GM21717 (cell line): ENCODE results near the gene TRIM65.
"Not testable (repeated sequence)": the region's sequence is repeated elsewhere in the genome, so short reads cannot be mapped to it uniquely, and the experiment has no call there.

ENCODE experiments used
- ATAC-seq: cut with Tn5 transposase; IDR thresholded peaks from one replicate; pipeline ENCODE4 v1.9.1; 2021; ENCODE audit warnings: mild to moderate bottlenecking, moderate library complexity; ENCODE audit not compliant: unreplicated experiment

Gene TRIM65

DNA sequence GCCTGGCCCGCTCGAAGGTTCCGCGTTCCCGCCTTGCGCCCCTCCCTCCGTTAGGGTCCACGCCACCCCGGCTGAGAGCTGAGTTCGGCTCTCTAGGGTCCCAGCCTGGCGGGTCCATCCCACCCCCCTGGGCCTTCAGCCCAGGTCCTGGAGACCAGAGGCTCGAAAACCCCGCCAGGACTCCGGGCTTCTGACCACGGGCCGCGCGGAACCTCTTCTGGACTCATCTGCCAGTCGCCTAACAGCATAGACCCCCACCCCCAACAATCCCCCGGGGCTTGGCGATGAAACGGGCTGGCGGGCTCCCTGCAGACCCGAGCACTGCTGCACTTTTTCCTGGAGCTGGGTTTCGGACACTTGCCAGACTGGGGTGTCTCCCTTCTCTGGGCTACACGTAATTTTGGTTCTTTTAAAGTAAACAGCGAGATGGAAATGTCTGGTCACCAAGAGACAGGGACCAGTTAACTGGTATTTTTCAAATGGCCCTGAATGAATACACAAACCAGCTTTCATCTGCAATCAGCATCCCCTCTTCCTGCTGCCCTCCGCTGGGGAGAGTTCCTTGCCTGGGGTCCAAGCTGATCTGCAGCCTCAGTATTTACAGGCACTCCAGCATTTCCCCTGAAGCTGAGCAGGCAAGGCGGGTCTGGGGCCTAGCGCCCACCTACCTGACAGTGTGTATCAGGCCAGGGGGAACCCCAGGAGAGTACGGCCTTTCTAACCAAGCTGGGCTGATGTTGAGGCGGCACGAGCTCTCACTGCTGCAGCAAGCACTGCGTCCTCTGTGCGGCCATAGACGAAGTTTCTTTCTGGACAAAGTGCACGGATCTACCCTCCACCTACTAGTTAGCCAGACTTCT lies 639 bp upstream of the TRIM65 start:
- ATAC-seq, result no peak

DNA sequence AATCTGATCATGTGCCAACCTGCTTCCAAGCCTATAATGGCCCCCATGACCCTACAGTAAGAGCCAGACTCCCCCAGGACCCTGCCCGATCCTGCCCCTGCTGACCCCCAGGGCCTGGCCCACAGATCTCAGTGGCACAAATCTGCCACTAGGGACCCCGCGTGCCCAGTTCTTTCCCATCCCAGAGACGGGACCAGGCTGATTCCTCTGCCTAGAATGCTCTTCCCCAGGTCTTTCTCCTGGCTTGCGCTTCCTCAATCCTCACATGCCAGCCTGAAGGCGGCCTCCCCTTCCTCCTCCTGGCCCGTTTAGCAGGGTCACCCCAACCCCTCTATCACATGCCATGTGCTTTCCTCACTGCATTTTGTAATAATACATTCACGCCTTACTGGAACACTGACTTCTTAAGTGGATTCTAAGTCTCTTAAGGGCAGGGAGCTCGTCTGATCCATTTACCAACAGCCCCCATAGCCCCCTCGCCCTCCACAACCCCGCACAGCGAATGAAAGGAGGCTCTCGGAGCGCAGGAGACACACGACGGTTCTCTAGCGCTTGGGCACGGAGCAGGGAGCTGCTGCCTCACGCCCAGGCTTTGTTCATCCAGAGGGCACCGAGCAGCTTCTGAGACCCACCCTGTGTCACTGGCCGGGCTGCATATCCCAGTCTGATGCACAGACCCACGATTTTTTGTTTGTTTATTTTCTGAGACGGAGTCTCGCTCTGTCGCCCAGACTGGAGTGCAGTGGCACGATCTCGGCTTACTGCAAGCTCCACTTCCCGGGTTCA lies 1.2 kb downstream of the TRIM65 start:
- ATAC-seq, result no peak

DNA sequence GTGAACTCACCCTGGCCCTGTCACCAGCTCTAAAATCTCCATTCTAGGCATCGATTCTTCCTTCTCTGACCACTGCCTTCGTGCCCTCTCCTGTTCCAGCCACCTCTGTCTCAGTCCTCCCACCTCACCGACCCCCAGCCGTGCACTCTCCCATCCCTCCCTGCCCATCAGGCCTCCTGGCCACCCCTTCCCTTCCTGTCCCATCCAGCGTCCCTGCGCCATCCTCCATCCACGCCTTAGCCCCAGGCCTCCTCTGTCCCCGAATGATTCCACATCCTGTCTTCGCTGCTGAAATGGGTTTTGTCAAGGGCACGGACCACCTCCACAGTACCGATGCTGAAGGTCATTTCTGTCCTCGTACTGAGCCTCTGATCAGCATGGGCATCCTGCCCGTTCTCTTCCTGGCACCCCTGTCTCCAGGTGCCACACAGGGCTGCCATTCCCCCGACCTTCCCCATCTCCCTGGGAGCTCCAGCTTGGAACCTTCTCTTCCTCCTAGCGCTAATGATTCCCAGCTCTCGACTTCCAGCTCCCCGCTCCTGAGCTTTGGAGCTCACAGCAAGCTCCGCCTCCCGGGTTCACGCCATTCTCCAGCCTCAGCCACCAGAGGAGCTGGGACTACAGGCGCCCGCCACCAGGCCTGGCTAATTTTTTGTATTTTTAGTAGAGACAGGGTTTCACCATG lies 2.6 kb downstream of the TRIM65 start:
- no peak for ATAC-seq

DNA sequence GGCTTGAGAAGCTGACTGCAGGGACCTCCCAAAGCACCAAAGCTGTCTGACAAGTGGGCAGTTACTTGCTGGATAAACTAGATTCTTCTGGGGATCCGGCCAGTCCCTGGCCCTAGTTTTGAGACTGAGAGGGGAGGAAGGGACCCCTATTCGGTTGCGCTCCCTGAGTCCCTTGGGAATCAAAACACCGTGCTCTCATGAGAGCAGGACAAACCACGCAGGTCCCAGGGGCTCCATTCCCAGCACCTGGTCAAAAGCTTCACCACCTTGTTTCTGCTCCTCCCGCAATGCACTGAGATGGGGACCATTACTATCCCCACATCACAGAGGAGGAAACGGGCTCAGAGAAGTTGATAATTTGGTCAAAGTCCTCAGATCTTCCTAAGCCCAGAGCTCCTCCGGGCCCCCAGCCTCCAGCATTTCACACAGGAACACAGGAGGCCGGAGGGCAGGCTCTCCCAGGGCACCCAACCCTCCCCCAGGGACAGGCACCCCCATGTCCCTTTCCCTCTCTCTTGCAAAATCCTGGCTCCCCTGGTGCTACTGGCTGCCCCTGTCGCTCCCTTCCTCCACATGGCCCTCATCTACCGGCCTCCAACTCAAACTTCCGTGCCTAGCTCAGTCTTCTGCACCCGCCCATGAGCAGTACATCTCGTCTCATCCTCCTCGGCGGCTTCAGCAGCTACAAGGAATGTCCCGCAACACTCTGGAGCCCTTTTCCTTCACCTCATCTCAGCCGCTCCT lies 3.3 kb downstream of the TRIM65 start:
- ATAC-seq, result no peak

DNA sequence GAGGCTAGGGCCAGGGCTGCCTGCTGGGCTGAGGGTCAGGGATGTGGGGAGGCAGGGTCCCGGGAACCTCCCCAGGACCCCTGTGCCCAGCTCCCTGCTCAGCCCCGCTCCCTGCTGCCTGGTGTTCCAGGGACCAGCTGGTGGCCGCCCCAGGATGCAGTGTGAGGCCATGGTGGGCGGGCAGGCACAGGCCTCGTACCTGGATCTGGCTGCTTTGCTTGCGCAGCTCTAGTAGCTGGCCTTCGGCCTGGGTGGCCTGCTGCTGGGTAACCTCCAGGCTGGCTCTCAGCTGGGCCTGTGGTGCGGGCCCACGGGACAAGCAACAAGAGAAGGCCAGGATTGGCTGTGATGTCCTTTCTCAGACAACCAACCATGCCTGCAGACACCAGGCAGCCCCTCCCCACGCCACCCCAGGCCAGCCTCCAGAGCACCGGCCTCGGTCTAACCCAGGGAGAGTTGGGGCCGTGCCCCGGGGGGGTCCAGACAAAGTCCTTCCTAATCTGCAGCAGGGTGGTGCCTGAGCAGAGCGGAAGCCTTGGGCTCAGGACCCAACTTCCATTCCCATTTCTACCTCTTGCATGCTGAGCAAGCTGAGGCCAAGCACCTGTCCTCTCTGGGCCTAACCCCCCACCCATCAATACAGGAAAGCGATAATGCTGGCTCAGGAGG lies 4.1 kb downstream of the TRIM65 start:
- ATAC-seq, result no peak

DNA sequence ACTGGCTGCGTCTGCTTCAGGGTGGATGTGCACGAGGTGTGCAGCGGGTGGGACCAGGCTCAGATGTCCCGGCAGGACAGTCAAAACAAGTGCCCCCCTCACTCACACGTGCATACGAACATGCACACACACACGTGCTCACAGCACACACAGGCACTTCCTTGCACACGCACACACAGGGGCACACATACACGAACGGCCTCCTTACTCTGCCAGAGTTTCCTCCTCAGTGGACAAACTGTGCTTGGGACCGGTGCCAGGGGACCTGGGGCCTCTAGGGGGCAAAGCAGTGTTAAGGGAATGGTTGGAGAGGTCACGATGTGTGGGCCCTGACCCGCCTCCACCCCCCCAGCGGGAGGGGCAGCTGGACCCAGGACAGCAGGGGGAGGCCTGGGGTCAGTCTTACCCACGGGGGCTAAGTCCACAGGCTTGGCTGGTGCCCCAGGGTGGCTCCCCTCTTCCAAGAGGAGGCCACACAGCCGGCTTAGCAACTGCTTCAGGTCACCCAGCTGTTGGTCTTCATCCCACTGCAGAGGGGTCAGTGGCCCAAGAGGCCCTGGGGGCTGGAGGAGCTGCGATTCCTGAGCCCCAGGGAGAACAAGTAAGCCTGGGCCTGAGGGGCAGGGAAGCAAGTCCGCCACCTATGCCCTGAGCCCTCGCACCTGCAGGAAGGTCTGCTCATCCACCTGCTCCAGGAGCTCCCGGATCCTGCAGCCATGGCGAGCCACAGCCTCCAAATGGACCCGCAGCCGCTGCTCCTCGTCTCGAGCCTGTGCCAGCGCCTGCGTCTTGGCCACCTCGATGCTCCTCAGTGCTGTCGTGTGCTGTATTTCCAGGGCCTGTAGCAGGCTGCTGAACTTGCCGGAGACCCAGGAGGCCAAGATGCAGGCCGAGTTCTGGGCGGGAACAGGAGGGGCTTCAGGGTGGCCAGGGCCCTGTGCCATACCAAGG lies 4.9 kb downstream of the TRIM65 start:
- no peak for ATAC-seq

DNA sequence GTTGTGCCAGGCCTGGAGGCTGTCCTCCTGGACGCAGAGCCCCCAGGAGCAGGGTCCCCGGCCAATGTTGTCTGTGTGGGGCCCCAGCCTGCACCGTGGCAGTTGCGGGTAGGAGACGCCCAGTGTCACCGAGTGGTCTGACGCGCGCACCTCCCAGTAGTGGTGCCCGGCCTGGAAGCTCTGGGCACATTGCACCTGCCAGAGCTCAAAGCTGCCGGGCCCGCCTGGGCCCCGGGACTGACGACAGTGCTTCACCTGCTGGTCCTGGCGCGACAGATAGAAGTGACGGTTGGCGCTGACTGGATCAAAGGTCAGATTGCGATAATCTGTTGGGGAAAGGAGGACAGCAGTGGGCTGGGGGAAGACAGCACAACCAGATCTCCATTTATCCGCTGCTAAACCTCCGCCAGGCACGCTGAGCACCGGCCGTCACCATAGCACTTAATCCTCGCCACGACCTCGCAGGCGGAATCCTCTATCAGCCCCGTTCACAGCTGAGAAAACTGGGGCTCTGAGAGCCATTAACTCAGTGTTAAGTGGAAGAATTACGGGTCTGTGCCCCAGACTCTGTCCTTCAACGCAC lies 5.6 kb downstream of the TRIM65 start:
- no peak for ATAC-seq

DNA sequence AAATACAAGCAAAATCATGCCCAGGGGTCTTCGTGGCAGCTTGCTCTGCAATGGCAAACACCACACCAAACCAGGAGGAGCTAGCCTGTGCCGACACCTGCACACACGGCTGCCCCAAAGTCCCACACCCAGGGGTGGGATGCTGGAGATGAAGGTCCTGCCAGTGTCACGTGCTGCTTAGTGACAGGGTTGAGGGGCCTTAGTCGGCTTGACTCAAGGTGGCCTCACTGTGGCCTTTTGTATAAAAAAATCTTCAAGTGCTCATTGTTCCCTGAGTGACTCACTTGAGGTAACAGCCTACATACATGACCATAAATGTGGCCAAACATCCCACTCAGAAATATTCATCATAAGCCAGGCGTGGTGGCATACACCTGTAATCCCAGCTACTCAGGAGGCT lies 7.3 kb downstream of the TRIM65 start:
- no peak for ATAC-seq

DNA sequence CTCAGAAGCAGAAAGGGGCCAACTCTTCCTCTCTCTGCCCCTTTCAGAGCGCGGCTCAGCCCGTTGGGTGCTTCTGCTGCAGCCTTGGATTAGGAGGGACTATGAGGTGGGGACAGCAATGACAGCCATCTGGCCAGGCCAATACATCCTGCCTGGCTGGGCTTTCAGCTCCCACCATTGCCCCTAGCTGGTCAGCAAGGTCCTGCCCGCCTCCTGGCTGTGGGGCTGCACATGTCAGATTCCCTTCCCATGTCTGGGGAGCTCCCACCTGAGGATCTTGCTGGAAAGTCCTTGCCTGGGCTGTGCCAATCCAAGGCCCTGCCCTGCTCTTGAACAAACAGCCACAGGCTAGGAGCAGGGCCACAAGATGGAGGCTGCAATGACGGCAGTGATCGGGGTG lies 8.3 kb downstream of the TRIM65 start:
- no peak for ATAC-seq

DNA sequence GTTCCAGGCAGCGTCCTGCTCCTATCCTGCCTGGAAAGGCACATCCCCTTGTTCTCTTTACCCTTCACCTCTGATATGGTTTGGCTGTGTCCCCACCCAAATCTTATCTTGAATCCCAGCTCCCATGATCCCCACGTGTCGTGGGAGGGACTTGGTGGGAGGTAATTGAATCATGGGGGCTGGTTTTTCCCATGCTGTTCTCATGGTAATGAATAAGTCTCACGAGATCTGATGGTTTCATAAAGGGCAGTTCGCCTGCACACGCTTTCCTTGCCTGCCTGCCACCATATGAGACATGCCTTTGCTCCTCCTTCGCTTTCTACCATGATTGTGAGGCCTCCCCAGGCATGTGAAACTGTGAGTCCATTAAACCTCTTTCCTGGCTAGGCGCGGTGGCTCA lies 10.9 kb downstream of the TRIM65 start:
- not testable (repeated sequence) for ATAC-seq

DNA sequence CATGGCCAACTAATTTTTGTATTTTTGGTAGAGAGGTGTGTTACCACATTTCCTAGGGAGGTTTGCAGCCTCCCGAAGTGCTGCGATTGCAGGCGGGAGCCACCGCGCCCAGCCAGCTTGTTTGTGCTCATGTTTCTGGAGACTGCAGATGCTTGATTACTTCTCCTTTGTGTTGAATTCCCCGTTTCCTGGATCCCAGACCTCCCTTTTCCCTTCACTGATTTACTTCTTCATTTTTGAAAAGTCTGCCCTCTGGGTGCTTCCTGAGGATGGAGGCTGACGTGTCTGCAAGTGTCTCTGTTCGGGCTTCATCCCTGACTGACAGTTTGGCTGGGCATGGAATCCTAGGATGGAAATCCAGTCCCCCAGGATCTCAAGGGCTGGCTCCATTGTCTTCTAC lies 11.3 kb downstream of the TRIM65 start:
- ATAC-seq, result no peak

DNA sequence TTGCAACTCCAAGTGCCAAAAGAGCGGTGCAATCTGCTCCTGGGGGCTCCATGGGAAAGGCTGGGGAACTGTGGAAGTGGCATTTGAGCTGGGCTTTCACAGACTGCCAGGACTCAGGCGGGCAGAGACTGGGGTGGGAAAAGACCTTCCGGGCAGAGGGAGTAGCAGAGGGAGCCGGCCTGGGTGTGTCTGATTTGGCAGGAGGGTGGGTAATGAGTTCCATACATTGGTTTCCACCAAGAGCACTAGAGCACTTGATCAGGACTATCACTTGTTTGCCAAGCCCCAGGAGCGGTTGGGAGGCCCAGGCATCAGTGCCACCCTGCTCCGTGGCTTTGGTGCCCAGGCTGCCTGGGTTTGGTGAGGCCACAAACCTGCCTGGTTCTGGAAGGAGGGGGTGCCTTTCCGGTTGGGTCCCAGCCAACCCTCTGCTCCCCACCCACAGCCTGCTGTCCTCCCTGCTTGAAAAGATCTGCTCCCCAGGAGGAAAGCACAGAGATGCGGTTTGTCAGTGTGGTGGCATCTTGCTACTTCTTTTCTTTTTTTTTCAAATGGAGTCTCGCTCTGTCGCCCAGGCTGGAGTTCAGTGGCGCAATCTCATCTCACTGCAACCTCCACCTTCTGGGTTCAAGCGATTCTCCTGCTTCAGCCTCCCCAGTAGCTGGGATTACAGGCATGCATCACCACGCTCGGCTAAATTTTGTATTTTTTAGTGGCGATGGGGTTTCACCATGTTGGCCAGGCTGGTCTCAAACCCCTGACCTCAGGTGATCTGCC lies 14.9 kb downstream of the TRIM65 start:
- no peak for ATAC-seq

DNA sequence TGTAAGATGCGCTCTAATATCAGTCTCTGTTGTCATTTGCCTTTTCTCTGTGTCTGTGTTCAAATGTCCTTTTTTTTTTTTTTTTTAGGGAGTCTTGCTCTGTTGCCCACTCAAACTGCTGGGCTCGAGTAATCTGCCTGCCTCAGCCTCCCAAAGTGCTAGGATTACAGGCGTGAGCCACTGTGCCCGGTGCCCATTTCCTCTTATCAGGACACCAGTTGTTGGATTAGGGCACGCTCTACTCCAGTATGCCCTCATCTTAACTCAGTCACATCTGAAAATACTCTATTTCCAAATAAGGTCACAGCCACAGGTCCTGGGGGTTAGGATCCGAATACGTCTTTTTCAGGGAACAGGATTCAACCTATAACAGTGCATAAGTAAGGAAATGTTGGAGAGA lies 16.5 kb downstream of the TRIM65 start:
- ATAC-seq, result no peak

DNA sequence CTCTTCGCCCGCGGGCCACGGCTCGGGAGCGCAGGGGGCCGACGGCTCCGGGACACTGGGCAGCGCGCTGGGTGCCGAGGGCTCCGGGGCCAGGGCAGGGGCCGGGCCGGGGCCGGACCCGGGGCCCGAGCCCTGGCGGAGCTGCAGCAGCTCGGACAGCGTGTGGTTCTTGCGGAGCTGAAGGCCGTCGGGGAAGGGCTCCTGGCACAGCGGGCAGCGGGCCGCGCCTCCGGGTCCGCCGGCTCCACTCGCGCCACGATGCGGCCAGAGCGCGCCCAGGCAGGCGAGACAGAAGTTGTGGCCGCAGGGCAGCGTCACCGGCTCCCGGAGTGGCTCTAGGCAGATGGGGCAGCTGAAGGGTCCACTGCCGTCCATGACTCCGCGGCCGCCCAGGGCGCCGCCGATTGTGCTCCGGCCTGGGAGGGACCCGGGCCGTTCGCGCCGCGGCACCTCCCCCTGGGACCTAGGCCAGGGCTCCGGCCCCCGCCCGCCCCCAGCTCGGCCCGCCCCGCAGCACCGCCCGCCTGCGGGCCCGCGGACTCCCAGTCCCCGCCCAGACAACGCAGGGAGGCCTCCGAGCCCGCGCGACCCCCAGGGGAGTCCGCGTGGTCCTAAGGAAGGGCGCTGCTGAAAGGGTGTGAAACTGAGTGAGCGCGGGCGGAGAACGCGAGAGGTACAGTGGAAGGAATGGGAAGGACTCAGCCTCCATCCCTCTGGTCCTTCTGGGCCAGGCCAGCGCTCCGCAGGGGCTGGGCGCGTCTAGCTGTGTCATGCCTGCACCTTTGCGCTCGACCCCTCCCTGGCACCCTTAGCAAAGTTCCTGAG lies 18.4 kb downstream of the TRIM65 start, which contains the start of gene TRIM47:
TRIM47 (minus strand) TSS at position 408 of the 825 bp plus-strand sequence; CDS start at position 375, 33 bp downstream.
- ATAC-seq, result no peak

DNA sequence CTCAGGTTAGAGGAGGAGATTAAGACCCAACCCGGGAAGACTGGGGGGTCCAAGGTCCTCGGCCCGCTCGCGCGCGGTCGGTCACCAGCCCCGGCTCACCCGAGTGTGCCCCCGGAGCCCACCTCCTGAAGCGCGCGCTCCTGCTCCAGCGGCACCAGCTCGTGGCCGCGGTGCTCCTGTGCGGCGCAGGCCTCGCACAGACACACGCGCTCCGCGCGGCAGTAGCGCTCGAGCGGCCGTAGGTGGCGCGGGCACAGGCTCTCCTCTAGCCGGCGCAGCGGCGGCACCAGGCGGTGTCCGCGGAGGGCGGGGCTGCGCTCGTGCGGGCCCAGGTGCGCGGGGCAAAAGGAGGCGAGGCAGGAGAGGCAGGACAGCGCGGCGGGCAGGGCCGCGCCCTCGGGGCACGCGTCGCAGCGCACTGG lies 19.0 kb downstream of the TRIM65 start:
- no peak for ATAC-seq

DNA sequence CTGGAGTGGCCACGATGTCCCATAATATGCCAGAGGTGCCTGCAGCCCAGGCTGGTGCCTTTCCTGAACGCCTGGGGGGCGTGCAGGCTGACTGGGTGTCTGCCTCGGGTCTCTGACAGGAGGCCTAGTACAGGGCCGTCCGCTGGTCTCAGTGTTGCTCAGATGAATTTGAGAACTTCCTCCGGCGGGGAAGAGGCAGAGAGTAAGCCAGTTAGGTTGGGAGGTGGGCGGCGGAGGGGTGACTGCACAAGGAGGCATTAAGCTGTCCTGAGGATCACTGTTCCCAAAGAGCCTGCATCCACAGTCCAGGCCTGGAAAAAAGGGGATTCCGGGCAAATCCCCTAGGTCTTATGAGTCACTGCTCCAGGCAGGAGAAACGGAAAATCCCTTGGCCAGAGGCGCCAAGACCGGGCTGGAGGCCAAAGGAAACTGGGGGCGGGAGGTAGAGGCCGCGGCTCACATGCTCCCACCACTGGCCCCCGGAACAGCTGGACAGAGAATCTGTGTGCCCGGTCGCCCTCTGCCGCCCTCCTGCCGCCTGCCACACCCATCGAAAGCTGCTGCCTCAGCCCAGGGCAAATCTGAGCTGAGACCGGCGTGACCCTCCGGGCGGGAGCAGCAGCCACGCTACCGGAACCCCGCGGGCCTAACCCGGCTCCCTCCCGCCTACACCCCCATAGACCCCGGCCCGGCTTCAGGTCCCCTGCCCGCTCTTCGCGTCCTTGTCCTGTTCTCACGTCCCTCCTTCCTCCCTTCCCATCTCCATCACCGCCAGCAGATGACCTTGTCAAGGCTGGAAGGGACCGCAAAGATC lies 19.6 kb downstream of the TRIM65 start:
- ATAC-seq, result no peak
